Astrocyte (in vitro differentiated cells and primary cell): ENCODE measurements around the gene CCDC187.

Experiments
- EZH2 ChIP-seq: IDR thresholded peaks from 2 replicates; pipeline ENCODE4 v1.6.1; 2012; ENCODE audit warnings: mild to moderate bottlenecking, low read length, inconsistent platforms; ENCODE audit not compliant: insufficient read depth
- TF ChIP-seq, protein P1 (sequence below): IDR thresholded peaks from 2 replicates; pipeline ENCODE4 v1.5.1; 2011; ENCODE audit warnings: low read depth, mild to moderate bottlenecking, inconsistent platforms, low read length, moderate library complexity; ENCODE audit not compliant: insufficient read depth

DNA sequence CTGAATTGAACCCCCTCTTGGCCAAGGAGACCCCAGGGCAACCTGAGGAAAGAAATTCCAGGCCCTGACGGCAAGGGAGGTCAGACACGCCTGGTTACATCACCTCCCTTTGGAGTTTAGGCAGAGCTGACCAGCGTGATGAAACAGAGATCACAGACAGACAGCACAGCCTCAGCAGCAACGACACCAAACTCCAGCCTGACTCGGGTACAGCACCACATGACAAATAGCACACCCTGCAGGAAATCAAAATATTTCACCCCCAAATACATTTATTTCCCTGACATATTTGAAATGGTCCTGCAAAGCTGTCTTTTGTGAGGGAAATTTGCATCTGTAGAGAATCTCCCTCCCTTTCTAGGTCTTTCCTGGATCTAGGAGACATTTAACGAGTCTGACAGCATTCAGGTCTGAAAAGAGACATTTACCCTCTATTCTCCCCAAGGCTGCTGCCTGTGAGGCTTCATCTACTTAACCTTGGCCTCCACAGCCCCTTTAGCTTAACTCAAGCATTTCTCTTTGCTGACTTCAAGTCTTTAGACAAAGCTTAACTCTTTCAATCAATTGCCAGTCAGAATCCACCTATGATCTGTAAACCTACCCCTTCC, 60.9 kb downstream of the CCDC187 start:
- TF ChIP-seq, protein P1, sequence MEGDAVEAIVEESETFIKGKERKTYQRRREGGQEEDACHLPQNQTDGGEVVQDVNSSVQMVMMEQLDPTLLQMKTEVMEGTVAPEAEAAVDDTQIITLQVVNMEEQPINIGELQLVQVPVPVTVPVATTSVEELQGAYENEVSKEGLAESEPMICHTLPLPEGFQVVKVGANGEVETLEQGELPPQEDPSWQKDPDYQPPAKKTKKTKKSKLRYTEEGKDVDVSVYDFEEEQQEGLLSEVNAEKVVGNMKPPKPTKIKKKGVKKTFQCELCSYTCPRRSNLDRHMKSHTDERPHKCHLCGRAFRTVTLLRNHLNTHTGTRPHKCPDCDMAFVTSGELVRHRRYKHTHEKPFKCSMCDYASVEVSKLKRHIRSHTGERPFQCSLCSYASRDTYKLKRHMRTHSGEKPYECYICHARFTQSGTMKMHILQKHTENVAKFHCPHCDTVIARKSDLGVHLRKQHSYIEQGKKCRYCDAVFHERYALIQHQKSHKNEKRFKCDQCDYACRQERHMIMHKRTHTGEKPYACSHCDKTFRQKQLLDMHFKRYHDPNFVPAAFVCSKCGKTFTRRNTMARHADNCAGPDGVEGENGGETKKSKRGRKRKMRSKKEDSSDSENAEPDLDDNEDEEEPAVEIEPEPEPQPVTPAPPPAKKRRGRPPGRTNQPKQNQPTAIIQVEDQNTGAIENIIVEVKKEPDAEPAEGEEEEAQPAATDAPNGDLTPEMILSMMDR, result no peak
- TF ChIP-seq EZH2, result no peak
